HG03064 (cell line): ENCODE data around the gene LHFPL2.

ENCODE experiments used
- ATAC-seq: cut with Tn5 transposase; IDR thresholded peaks from one replicate; pipeline ENCODE4 v1.9.1; 2021; ENCODE audit warnings: low read depth; ENCODE audit not compliant: unreplicated experiment

The LHFPL2 gene

GRCh38 chr5:78534148-78534904, 114.2 kb downstream of the LHFPL2 start:
- no peak for ATAC-seq

GRCh38 chr5:78533356-78533755, 115.2 kb downstream of the LHFPL2 start:
- no peak for ATAC-seq

- no peak for ATAC-seq
Observed at GRCh38 chr5:78530342-78531096, 118.1 kb downstream of the LHFPL2 start.

- ATAC-seq = no peak
Observed at GRCh38 chr5:78527925-78528324, 120.6 kb downstream of the LHFPL2 start.

DNA sequence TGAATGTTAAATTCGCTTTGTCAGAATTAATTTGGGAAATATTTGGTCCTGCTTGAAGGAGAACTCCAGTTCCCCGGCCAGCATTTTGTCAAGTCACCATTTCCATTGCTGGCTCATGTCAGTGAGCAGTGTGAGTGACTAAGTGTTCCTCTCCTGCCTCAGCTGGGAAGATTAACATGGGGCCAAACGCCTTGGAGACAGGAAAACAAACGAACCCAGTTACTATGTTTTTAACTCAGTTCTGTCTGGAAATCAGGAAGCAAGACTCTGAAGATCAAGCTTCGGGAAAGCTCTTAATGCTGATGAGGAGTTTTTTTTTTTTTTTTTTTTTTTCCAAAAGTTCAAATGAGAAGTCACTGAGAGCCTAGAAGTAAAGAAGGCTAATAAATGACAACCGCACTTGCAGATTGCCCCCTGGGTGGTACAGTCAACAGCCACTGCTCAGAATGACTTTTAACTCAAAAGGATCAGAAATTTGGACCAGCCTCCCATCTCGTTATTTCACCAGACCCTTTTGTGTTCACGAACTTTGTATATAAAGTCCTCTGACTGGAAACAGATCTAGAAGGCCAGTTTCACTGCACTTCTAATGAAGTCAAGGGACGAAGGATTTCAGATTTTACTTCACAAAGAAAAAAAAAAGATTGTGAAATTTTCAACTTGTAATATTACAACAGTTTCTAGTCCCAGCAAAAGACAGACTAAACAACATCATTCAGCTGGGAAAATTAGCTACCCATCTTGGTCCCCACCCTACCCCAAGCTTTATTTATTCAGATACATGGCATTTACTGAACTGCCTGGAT, 121.3 kb downstream of the LHFPL2 start:
- ATAC-seq = no peak

DNA sequence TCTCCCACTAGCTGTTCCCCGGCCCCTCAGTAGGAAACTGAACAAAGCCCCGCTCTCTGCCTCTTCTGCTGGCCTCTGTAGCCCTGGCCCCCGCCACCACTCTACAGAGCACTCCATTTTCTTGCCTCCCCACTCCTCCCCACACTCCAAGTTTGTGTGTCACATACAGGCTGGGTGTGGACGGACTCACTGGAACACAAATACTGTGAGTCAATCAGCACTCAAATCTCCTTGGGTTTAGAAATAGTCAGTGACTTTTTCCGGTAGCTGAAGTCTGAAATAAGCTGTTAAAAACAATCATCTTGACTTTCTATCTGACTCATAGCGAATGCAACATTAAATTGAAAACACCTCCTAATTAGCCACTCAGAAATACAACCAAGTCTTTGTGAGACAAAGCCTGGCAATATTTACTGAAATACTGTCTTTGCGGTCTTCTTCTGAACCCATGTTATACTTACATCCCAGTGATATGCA, 122.5 kb downstream of the LHFPL2 start:
- ATAC-seq = no peak

DNA sequence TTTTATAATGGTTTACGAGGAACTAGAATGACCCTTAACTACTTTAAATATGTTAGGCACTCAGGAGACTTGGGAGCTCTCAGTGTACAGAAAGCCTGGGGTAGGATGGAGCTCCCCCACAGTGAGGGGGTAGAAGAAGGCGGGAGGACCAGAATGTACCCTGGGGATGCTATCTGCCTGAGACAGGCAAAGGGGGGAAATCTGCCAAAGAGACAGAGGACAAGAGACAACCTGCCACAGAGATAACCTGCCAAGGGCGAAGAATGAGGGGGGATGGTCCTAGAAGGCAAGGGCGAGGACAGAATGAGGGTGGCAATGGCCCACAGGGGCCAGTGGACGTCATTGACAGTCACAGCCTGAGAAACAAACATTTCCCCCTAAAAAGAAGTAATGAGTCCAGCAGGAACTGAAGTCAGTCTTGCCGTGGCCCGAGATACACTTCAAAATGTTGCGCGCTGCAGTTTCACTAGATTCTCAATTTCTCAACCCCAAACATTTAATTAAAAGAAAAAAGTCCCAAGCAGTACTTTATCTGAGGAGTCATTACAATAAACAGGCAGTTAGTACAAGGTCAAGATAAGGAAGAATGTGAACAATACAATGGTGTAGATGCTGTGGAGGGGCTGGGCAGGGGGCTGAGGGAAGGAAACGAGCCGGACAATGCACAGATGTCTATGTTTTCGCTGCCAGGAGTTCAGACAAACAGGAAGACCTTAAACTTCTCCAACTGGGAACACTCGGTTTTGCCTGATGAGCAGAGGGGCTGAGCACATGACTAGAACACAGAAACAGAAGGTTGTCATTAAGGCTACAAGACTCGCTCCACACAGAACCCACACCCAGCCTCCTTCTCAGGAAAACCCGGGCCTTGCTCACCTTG, 125.0 kb downstream of the LHFPL2 start:
- no peak for ATAC-seq

DNA sequence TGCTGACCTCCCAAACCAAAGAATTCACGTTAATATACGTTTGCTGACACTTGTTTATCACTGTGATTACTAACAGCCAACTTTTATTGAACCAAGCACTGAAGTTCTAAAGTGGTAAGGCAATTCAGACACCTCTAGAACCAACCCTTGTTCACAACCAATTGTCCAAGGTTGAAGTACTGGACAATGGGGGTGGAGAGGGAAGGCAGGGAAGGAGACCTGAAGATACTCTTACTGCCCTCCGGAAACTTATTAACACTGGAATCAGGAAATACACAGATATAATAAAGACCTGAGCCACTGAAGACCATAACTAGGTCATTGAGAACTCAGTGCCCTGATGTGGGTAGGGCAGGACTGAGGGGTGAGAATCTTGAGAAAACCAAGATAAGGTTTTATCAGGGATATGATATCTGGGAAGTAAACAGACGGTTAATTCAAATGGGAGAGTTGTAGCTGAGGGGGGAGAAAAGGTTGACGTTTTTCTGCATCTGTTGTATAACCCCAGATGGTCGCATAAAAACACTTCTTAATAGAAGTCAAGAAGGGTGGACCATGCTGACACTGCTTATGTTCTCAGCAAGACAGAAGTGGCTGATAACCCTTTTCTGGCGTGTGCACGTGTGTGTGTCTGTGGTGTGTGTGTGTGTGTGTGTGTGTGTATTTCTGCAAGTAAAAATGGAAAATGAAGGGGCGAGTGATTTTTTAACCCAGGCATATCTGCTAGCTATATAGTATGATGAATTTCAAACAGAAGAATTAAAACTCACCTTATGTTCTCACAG, 125.9 kb downstream of the LHFPL2 start:
- no peak for ATAC-seq

DNA sequence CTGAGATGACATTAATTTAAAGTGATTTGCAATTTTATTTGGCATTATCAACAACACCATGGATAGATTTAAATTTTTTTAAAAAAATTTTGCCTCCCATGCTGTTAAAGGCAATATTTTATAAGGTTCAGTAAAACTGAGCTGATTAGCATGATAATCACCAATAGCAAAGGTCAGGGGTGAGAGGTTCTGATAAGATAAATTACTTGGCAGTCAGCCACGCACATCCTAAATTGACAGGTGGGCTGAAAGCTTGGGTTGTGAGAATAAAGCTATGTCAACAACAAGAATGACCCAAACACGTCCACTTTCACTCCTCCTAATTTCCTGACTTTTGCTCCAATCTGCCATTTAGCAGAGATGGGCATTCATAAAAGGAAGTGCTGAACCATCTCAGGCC, 127.1 kb downstream of the LHFPL2 start:
- ATAC-seq = no peak

DNA sequence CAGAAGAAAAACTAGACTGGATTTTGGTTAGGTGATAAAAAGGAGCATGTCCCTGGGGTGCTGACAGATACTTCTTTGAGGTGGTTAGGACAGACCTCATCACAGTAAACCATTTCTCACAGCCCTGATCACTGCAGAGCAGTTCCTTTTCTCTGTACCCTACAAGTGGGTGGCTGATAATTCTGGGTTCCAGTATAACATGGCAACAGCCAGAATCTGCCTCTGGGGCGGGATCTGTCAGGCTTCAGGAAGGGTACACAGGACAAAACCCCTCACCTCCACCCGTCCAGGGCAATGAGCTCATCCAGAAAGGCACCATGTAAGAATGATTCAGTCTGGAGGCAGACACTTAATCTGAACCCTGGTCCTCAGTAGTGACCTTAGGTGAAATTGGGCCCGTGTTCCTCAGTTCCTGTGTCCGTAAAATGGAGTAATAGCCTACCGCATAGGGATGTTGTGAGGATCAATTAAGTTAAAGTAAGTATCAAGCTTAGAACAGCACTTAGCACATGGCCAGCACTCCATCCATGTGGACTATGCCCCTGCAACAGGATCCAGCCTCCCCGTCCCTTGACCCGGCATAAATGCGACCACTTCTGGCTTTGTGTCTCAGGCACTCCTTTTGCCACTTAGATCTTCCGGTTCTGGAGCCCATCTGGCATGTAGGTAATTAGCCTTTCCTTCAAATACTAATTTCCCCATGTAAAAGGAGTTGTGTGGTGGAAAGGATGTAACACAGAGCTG, 129.2 kb downstream of the LHFPL2 start:
- no peak for ATAC-seq

DNA sequence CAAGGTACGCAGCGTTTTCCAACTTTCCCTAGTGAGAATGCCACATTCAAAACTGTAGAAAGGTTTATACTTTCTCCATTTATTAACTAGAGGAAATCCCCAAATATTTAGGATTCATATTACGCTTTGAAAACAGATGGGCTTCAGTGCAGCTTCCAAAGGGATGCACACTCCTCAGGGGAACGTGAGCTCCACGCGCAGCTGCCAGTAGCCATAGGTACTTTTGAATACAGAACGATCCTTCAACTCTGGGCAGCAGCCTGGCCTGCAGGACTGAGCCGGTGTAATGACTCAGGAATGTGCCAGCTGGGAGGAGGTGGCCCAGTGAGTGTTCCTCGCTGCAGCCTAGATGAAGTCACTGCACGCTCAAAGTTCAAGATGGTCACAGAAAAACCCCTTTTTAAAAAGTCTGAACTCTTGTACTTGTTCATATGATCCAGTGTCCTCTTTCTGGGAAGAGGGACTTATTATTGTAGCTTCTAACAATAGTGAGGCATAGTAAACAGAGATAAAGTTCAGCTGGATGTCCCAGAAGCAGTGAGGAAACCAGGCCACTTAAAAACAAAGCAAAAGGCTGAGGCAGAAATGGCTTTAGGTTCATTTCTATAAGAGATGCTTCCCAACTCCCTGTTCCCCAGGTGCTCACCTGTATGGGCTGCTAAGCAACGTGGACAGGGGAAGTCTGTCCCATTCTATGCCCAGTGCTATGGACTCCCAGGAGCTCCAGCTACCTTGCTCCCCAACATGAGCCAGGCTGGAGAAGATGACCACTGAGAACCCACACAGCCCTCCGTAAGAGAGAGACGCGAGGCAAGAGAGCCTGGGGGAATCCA, 130.0 kb downstream of the LHFPL2 start:
- ATAC-seq = no peak

- no peak for ATAC-seq
Observed at GRCh38 chr5:78515670-78516069, 132.9 kb downstream of the LHFPL2 start.

DNA sequence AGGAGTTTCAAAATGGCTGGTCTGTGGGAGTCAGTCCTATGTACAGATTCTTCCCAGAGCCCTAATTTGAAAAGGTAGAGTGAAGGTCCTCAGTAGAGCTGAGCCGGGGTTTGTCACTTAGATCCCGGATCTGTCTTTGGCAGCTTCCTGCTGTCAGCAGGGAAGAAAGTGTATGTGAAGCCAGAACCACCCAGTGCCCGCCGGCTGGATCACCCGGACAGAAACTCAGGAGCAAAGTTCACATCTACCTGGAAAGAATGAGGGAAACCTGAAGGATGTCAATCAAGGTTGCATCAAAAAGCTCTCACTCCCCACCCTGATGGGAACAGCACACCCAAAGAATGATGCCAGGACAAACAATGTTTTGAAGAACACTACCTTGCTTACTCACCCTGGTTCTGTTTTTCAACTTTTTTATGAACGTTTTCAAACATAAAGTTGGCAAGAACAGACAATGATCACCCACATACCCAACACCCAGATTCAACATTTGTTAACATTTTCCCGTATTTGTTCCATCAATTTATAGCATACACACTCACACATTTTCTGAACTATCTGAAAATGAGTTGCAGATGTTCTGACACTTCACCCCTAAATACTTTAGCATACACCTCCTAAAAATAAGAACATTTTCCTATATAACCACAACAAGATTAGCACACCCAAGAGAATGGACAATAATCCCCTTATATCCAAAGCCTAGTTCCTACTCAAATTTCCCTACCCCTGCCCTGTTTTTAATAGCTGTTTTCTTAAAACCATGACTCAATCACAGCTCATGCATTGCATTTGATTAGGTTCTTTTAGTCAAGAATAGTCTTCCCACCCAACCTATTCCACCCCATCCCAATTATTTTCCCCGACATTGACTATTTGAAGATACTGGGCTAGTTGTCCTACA, 133.9 kb downstream of the LHFPL2 start:
- no peak for ATAC-seq

DNA sequence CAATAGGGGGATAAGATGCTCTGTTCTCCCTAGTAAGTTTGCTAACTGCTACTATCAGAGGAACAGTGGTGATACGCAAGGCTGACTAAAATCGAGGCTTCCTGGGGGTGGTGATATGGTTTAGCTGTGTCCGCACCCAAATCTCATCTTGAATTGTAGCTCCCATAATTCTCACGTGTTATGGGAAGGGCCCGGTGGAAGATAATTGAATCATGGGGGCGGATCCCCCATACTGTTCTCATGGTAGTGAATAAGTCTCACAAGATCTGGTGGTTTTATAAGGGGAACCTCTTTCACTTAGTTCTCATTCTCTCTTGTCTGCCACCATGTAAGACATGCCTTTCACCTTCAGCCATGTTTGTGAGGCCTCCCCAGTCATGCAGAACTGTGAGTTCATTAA, 135.1 kb downstream of the LHFPL2 start:
- no peak for ATAC-seq

DNA sequence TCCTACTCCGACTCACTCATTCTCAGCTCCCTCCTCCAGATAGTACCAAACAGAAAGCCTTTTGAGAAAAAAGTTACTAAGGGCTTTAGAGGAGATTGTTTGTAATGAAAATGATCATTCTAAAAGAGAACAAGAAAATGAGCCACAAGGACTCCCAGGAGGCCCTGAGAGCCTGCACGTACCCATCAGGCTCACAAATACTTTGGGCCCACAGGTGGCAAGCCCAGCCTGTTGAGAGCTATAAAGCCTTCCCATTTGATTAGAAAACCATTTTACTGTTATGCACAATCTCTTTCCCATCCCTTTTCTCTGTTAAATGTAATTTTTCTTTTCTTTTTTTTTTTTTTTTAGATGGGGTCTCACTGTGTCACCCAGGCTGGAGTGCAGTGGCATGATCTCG, 136.1 kb downstream of the LHFPL2 start:
- ATAC-seq = no peak

- no peak for ATAC-seq
Observed at GRCh38 chr5:78511121-78511906, 137.3 kb downstream of the LHFPL2 start.
